B cell (primary cell): Measurements from ENCODE around the gene CACHD1.

Source experiments
- CTCF ChIP-seq: fragments of 200-600 bp; IDR thresholded peaks from one replicate; pipeline ENCODE4 v1.8.0; 2022; ENCODE audit warnings: antibody characterized with exemption, mild to moderate bottlenecking
- EZH2 ChIP-seq: IDR thresholded peaks from 2 replicates; pipeline ENCODE4 v1.6.1; 2012; ENCODE audit warnings: borderline replicate concordance, low read depth, mild to moderate bottlenecking, moderate library complexity, low read length; ENCODE audit not compliant: insufficient read depth, poor library complexity, severe bottlenecking

DNA sequence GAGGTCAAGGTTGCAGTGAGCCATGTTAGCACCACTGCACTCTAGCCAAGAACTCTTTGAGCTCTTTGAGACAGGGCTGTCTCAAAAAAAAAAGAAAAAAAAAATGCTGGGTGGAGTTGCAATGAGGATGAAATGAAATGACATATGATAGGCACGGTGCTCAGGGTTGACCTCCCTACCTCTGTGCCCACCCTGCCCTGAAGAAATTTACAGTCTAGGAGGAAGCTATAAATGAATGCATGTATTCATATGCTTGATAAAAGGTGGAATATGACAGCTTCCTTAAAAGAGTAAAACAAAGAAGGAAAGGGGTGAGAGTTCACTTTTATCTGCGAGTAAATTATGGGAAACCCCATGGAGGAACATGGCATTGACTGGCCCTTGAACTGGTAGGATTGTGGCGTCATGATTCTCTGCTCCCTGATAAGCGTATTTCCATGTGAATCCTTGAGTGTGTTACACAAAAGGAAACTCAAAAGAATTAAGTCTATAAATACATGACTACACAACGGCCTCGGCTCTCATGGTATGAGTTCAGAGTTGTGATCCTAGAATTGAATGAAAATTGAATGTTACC is 215.9 kb downstream of the CACHD1 start:
- no peak for TF ChIP-seq CTCF
- TF ChIP-seq EZH2: no peak
